ENCODE measurements around the gene TPBGL.

Gene TPBGL

GRCh38 chr11:75225794-75226193 lies 14.8 kb upstream of the TPBGL start:
- H3K4me3 ChIP-seq (ENCODE audit: low read depth, low read length): no peak overlapping the region
- no peak for TF ChIP-seq CTCF (IDR thresholded peaks at IDR 0.05; ENCODE audit: control insufficient read depth, extremely low read depth, insufficient read depth)
- DNase-seq (ENCODE audit: low read depth): no peak

GRCh38 chr11:75229466-75229865 lies 11.1 kb upstream of the TPBGL start:
- DNase-seq (ENCODE audit: low read depth): no peak
- H3K4me3 ChIP-seq (ENCODE audit: low read depth, low read length): no peak overlapping the region
- no peak for TF ChIP-seq CTCF (IDR thresholded peaks at IDR 0.05; ENCODE audit: control insufficient read depth, extremely low read depth, insufficient read depth)

GRCh38 chr11:75230621-75231020 lies 10.0 kb upstream of the TPBGL start:
- TF ChIP-seq CTCF (IDR thresholded peaks at IDR 0.05; ENCODE audit: control insufficient read depth, extremely low read depth, insufficient read depth): no peak
- H3K4me3 ChIP-seq (ENCODE audit: low read depth, low read length): no peak overlapping the region
- DNase-seq (ENCODE audit: low read depth): no peak

DNA sequence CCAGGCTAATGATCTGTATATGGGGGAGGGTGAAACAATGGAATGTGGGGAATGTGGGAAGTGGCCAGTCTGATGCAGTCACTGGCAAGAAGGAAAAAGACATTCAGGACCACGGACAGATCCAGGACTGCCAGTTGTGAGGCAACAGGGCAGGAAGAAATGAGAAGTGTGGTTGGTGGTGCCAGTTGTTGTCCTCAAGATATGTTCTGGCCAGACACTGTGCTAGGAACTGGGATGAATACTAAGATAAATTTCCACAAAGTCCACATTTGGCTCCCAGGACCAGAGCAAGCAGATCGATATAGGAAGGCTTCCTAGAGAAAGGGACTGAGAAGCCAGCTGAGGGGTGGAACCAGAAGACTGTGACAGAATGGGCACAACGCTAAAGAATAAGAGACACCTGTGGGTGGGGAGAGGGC lies 6.8 kb upstream of the TPBGL start:
- no peak for DNase-seq (ENCODE audit: low read depth)
- H3K4me3 ChIP-seq (ENCODE audit: low read depth, low read length): no peak overlapping the region
- TF ChIP-seq CTCF (IDR thresholded peaks at IDR 0.05; ENCODE audit: control insufficient read depth, extremely low read depth, insufficient read depth): no peak

GRCh38 chr11:75236062-75236461 lies 4.5 kb upstream of the TPBGL start:
- TF ChIP-seq CTCF (IDR thresholded peaks at IDR 0.05; ENCODE audit: control insufficient read depth, extremely low read depth, insufficient read depth): no peak
- DNase-seq (ENCODE audit: low read depth): no peak
- H3K4me3 ChIP-seq (ENCODE audit: low read depth, low read length): no peak overlapping the region

- no peak for DNase-seq (ENCODE audit: low read depth)
- TF ChIP-seq CTCF (IDR thresholded peaks at IDR 0.05; ENCODE audit: control insufficient read depth, extremely low read depth, insufficient read depth): no peak
- no peak overlapping the region for H3K4me3 ChIP-seq (ENCODE audit: low read depth, low read length)
Measured at GRCh38 chr11:75237050-75237449, 3.5 kb upstream of the TPBGL start.

- no peak for DNase-seq (ENCODE audit: low read depth)
- H3K4me3 ChIP-seq (ENCODE audit: low read depth, low read length): no peak overlapping the region
- TF ChIP-seq CTCF (IDR thresholded peaks at IDR 0.05; ENCODE audit: control insufficient read depth, extremely low read depth, insufficient read depth): no peak
Measured at GRCh38 chr11:75238595-75239440, 1.8 kb upstream of the TPBGL start.

Data from LNCaP clone FGC (cell line).